ENCODE measurements around the gene ZNF14.
"Not testable (repeated sequence)": the region's sequence is repeated elsewhere in the genome, so short reads cannot be mapped to it uniquely, and the experiment has no call there.

Gene ZNF14

DNA sequence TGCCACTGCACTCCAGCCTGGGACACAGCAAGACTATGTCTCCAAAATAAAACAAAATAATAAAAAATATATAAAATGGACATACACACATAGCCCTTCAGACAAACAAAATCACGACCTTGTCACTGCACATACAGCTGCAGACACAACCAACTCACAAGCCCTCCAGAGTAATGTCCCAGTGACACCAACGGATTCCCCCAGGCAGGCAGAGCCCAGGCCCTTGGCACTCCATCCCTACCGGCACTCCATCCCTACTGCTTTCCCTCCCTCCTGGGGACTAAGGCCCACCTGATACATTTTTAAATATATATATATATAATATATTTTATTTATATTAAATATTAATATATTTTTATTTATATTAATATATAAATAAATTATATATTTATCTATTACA lies 45.8 kb downstream of the ZNF14 start:
- ATAC-seq (peak; percentile 59), DNase-seq (no peak)

DNA sequence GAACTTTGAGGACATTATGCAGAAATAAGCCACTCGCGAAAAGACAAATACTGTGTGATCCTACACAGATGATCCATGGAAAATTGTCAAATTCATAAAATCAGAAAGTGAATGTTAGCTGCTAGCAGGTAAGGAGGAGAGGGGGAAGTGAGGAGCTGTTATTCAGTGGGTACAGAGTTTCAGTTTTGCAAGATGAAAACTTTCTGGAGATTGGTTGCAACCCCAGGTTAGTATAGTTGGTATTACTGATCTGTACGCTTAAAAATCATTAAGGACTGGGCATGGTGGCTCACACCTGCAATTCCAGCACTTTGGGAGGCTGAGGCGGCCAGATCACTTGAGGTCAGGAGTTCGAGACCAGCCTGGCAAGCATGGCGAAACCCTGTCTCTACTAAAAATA lies 46.3 kb downstream of the ZNF14 start:
- no peak for ATAC-seq
- no peak for DNase-seq

DNA sequence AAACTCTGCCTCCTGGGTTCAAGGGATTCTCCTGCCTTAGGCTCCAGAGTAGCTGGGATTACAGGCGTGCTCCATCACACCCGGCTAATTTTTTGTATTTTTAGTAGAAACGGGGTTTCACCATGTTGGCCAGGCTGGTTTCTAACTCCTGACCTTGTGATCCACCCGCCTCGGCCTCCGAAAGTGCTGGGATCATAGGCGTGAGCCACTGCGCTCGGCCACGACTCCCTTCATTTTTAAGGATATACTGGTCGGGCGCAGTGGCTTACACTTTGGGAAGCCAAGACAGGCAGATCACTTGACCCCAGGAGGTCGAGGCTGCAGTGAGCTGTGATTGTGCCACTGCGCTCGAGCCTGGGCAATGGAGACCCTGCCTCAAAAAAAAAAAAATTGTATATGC lies 46.8 kb downstream of the ZNF14 start:
- not testable (repeated sequence) for DNase-seq, ATAC-seq

DNA sequence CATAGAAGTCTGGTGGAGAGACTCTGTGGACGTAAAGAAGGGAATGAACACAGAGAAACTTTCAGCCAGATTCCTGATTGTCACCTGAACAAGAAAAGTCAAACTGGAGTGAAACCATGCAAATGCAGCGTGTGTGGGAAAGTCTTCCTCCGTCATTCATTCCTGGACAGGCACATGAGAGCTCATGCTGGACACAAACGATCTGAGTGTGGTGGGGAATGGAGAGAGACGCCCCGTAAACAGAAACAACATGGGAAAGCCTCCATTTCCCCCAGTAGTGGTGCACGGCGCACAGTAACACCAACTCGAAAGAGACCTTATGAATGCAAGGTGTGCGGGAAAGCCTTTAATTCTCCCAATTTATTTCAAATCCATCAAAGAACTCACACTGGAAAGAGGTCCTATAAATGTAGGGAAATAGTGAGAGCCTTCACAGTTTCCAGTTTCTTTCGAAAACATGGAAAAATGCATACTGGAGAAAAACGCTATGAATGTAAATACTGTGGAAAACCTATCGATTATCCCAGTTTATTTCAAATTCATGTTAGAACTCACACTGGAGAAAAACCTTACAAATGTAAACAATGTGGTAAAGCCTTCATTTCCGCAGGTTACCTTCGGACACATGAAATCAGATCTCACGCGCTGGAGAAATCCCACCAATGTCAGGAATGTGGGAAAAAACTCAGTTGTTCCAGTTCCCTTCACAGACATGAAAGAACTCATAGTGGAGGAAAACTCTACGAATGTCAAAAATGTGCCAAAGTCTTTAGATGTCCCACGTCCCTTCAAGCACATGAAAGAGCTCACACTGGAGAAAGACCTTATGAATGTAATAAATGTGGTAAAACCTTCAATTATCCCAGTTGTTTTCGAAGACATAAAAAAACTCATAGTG lies 53.5 kb downstream of the ZNF14 start:
- ATAC-seq (no peak), DNase-seq (no peak)

DNA sequence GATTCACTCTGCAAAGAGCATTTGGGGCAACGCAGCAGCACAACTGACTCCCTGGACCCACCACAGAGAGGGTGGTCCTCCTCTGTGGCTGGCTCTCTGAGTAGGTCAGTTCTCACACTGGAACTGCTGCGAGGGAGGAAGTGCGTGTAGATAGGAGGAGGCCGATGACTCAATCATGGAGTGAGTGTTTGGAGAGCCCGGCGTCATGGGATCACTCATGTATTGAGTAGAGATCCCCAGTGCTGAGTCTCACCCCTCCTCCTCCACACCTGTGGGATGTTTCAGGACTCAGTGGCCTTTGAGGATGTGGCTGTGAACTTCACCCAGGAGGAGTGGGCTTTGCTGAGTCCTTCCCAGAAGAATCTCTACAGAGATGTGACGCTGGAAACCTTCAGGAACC lies 55.3 kb downstream of the ZNF14 start:
- no peak for DNase-seq
- no peak for ATAC-seq

DNA sequence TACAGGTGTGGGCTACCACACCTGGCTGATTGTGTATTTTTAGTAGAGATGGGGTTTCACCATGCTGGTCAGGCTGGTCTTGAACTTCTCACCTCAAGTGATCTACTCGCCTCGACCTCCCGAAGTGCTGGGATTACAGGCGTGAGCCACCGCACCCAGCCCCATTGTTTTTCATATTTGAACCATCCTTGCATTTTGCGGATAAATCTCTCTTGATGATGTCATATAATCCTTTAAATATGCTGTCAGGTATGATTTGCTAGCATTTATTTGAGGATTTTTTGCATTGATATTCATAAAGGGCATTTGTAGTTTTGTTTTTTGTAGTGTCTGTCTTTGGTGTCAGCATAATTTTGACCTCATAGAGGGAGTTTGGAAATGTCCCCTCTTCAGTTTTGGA lies 58.6 kb downstream of the ZNF14 start:
- no peak for ATAC-seq
- DNase-seq, result no peak

DNA sequence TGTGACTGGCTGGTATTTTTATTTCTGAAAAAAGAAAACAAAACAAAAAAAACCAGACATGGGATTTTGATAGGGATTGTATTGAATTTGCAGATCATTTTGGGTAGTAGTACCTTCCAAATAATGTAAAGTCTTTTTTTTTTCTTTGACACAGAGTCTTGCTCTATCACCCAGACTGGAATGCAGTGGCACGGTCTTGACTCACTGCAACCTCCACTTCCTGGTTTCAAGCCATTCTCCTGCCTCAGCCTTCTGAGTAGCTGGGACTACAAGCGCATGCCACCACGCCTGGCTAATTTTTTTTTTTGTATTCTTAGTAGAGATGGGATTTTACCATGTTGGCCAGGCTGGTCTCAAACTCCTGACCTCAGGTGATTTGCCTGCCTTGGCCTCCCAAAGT lies 60.1 kb downstream of the ZNF14 start:
- ATAC-seq, result no peak
- DNase-seq, result no peak

DNA sequence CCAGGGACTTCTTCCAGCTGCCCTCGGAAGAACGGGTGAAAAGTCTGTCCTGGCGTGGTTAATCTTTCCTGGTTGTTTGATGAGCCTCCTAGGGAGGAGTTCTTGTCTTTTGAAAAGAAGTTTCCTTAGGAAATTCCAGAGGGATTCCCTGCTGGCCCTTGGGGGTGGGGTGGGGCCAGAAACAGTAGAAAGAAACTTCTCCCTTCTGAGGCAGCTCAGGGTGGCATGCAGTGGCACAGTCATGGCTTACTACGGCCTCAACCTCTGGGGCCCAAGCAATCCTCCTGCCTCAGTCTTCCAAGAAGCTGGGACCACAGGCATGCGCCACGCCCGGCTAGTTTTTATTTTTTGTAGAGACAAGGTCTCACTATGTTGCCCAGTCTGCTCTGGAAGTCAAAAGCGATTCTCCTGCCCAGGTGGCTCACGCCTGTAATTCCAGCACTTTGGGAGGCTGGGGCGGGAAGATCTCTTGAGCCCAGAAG lies 62.8 kb downstream of the ZNF14 start:
- no peak for DNase-seq
- no peak for ATAC-seq

DNA sequence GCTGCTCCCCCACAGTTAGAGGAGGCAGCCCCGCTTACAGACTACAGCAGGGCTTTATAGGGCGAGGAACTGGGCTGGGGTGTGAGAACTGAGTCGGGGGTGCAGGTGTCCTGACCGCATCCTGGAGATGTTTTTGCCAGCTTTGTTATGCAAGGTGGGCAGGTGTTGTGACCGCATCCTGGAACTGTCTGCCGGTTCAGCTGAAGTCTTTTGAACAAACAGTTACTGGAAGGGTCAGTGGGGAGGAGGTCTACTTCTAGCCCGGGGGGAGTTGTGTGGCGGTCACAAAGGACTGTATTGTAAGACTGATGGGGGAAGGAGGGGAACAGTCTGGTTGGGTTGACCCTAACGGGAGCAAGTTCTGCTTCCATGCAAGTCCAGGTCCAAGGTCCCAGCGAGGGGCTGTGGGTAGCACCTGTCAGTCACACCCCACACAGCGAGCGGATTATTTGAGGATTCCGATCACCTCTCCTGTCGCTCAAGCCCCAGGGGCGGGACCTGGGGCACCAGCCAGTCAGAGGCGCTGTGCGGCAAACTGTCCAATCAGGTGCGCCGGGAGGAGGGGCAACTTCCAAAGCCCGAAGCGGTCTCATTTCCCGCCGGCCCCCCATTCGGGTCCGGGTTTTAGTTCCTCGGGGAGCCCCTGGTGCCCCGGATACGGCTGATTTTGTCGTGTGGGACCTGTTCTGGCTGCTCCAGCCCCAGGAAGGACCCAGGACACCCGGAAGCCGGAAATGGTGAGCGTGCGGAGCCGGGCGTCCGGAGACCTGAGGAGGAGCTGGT lies 64.5 kb downstream of the ZNF14 start, which contains the start of gene ZNF101:
Gene ZNF101 (plus strand): TSS at position 610 of the 783 bp plus-strand sequence. CDS start 125 bp downstream, at position 735.
- DNase-seq, result peak; percentile 96
- ATAC-seq, result peak; percentile 84

DNA sequence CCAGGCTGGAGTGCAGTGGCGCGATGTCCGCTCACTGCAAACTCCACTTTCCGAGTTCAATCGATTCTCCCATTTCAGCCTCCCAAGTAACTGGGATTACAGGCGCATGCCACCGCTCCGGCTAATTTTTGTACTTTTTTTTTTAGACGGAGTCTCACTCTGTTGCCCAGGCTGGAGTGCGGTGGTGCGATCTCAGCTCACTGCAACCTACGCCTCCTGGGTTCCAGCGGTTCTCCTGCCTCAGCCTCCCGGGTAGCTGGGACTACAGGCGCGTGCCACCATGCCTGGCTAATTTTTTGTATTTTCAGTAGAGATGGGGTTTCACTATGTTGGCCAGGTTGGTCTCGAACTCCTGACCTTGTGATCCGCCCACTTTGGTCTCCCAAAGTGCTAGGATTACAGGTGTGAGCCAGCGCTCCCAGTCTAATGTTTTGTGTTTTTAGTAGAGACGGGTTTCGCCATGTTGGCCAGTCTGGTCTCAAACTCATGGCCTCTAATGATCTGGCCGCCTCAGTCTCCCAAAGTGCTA lies 67.4 kb downstream of the ZNF14 start:
- not testable (repeated sequence) for ATAC-seq, DNase-seq

DNA sequence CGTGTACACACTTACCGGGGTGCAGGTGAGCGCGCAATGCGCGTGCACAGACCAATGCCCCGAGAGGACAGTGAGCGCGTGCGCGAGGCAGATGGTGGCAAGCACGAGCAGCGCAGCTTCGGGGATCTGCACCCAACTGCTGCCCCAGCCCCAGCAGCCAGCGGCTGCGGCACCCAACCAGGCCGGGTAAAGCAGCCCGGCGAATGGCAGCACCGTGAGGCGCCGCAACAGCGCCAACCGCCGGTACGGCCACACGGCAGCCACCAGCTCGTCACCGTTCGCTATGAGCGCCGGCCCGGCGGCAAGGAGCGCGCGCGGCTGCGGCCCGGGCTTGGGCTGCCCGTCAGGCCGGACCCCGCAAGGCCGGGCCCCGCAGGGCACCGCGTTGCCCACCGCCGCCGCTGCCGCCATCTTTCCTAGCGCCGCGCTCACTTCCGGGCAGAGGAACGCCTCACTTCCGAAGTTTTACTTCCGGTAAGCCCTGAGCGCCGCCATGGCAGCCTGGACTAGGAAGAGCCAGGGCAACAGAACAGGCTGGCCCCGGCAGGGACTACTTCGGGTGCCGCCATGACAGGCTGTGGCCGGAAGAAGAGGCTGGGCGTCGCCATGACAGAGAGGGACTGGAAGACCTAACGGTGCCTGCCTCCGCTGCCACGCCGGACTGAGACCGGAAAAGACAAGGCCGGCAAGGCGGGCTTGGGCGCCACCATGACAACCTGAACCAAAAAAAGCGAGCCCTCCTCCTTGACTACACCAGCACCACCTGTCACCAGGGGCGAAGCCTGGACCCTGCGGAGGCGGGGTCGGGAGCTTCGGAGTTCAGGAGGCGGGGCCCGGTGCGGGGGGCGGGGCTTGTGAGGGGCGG lies 69.4 kb downstream of the ZNF14 start, which contains the start of gene ATP13A1:
Gene ATP13A1 (minus strand): TSS at position 421 of the 865 bp plus-strand sequence. CDS start 10 bp downstream, at position 411.
- ATAC-seq (peak; percentile 80), DNase-seq (peak; percentile 91)

DNA sequence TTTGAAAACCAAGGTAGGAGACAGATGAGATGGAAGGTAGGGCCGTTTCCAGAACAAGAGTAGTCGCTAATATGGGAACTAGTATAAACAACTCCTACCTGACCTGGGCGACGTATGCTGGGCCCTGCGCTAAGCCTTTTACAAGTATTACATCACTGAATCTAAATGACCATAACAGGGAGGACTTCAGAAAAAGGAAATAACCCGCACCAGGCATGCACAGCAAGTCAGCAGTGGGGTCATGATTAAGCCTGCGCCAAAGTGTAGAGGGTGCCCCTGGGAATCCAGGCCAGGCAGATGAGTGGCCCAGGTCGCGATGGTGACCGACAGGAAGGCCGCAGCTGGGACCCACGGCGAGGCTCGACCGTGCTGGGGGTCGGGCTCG lies 70.0 kb downstream of the ZNF14 start:
- DNase-seq (no peak), ATAC-seq (no peak)

DNA sequence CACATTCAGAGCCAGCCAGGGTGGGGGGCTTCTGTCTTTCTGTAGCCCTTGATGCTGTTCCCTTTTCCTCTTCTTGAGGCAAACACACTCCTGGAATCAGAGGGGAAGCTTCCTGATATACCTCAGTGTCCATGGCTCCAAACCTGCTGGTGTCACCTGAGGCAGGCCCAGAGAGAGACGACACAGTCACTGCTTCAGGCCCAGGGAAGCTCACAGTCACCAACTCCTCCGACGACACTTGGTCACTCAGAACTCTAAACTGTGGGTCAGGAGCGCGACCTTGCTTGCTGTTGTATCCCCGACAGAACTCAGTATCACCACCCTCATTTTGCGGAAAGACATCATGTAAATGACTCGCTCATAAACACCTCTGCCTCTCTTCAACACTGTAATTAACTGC lies 70.6 kb downstream of the ZNF14 start:
- ATAC-seq, result no peak
- no peak for DNase-seq

DNA sequence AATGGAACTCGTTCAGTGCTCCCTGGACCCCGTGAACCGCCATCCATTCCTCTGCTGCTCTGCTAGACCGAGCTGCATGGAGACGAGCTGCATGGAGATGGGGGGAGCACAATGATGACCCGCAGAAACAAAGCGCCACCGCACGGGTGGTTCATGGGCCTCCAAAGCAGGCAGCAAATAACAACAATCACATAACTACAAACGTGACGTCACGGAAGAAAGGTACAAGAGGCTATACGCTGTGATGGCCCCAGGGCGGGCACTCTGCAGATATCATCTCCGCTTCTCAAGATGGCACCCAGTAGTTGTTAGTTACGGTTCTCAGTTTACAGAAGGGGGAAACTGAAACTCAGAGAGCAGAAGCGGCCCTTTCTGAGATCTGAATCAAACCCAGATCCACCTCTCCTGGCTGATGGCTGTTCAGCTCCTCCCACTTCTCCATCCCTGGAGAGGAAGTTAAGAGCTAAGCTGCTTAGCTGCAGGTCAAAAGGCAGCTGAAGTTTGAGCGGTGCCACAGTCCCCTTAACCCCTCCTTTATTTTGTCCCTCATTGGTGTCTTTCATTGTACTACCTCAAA lies 71.1 kb downstream of the ZNF14 start:
- peak; percentile 35 for DNase-seq
- ATAC-seq, result peak; percentile 20

DNA sequence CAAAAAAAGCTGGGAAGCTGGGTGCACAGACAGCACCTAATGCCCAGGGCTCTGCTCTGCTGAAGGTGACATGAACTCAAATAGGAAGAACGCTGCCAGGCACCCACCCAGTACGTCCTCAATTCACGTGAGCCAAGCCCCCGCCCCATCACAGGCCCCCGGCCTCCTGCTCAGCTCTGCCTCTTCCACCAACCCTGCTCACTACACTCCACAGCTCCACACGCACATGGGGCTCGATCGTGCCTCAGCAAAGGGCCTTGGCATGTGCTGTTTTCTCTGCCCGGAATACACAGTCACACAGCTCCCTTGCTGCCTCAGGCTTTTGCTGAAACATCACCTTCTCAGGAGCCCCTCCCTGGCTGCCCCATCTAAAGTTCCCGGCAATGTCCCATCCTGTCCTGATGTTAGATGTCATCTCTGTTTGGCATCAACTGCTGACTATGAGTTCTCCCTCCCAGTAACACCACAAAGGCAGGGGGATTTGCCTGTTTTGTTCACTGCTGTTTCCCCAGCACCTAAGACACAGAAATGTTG lies 71.7 kb downstream of the ZNF14 start:
- ATAC-seq, result no peak
- DNase-seq, result no peak

Data from stimulated activated naive CD8-positive, alpha-beta T cell treated with anti-CD3 and anti-CD28 coated beads, Interleukin-15, Interleukin-2, amounts not matched to agents 100 U/mL and 50 U/mL, for 24 hours (primary cell).